NCI-H446 treated with DMSO at 0.1 percent for 48 hours (cell line): ENCODE results near the gene KRTAP10-11.

Experiments used
- DNase-seq: peaks from one replicate; lab custom pipeline; 2025; lab: John Stamatoyannopoulos, UW

Gene KRTAP10-11

GRCh38 chr21:44695641-44696040, 49.4 kb downstream of the KRTAP10-11 start:
- no peak for DNase-seq

GRCh38 chr21:44696572-44696971, 50.4 kb downstream of the KRTAP10-11 start:
- DNase-seq = no peak
